Fibroblast of lung (primary cell): Measurements from ENCODE around the gene ST3GAL4.

Experiments used
- CTCF ChIP-seq, 2 donors: IDR thresholded peaks in 1 of 2; conservative IDR thresholded peaks in 1 of 2; 1 replicate in 1 of 2; 2 replicates in 1 of 2; pipeline ENCODE4 v1.5.1; 2011 to 2012; ENCODE audit warnings: low read length in 2 of 2, control low read depth in 1 of 2, inconsistent platforms in 1 of 2, low read depth in 1 of 2, mild to moderate bottlenecking in 1 of 2
- EZH2 ChIP-seq: IDR thresholded peaks from 2 replicates; pipeline ENCODE4 v1.5.1; 2012; ENCODE audit warnings: low read length, control low read depth, mild to moderate bottlenecking; ENCODE audit errors: missing control alignments

GRCh38 chr11:126345759-126346585, 9.5 kb upstream of the ST3GAL4 start:
- TF ChIP-seq CTCF (conservative IDR thresholded peaks at IDR 0.05 in 1 of 2, IDR thresholded peaks at IDR 0.05 in 1 of 2; ENCODE audit: low read depth in 1 of 2, low read length in 2 of 2) (no peak), EZH2 (no peak)
